ENCODE measurements around the gene TRIM7.

GRCh38 chr5:181220178-181220515, 15.2 kb upstream of the TRIM7 start:
- TF ChIP-seq CTCF (conservative IDR thresholded peaks at IDR 0.05; ENCODE audit: low read depth in 2 of 2) (no peak), EZH2 (IDR thresholded peaks at IDR 0.05; ENCODE audit: low read depth, unreplicated experiment) (no peak), REST (IDR thresholded peaks at IDR 0.05; ENCODE audit: unreplicated experiment) (no peak), ETS1 (IDR thresholded peaks at IDR 0.05) (no peak), EZH2phosphoT487 (IDR thresholded peaks at IDR 0.05; ENCODE audit: unreplicated experiment) (no peak), POLR2AphosphoS5 (IDR thresholded peaks at IDR 0.05; ENCODE audit: low read depth) (no peak)
